GM21515 (cell line): ENCODE results near the gene CNOT1.
A peak's percentile ranks its signal among the peaks of the same experiment; 100 is the strongest.
"Not testable (repeated sequence)": the region's sequence is repeated elsewhere in the genome, so short reads cannot be mapped to it uniquely, and the experiment has no call there.

Experiments used
- ATAC-seq: cut with Tn5 transposase; IDR thresholded peaks from one replicate; pipeline ENCODE4 v1.9.1; 2021; ENCODE audit not compliant: unreplicated experiment

The CNOT1 gene

GRCh38 chr16:58638148-58639036 is 8.8 kb upstream of the CNOT1 start:
- ATAC-seq = no peak

GRCh38 chr16:58637021-58637420 is 7.4 kb upstream of the CNOT1 start:
- ATAC-seq = not testable (repeated sequence)

- no peak for ATAC-seq
Measured at GRCh38 chr16:58636466-58636865, 6.8 kb upstream of the CNOT1 start.

GRCh38 chr16:58635502-58635901 is 5.9 kb upstream of the CNOT1 start:
- ATAC-seq = no peak

GRCh38 chr16:58634265-58634802 is 4.7 kb upstream of the CNOT1 start:
- no peak for ATAC-seq

- peak; percentile 9 for ATAC-seq
Measured at GRCh38 chr16:58628845-58629732, 537 bp downstream of the CNOT1 start.

GRCh38 chr16:58624209-58624608 is 5.4 kb downstream of the CNOT1 start:
- ATAC-seq = no peak

- ATAC-seq = no peak
Measured at GRCh38 chr16:58620396-58620795, 9.2 kb downstream of the CNOT1 start.

GRCh38 chr16:58615280-58615679 is 14.3 kb downstream of the CNOT1 start:
- no peak for ATAC-seq

GRCh38 chr16:58614860-58615259 is 14.8 kb downstream of the CNOT1 start:
- ATAC-seq = no peak

- no peak for ATAC-seq
Measured at GRCh38 chr16:58614212-58614611, 15.4 kb downstream of the CNOT1 start.

- ATAC-seq = not testable (repeated sequence)
Measured at GRCh38 chr16:58612965-58613364, 16.7 kb downstream of the CNOT1 start.

GRCh38 chr16:58608601-58609136 is 21.0 kb downstream of the CNOT1 start:
- ATAC-seq = no peak

GRCh38 chr16:58605562-58605961 is 24.1 kb downstream of the CNOT1 start:
- ATAC-seq = no peak

GRCh38 chr16:58591083-58591482 is 38.5 kb downstream of the CNOT1 start:
- ATAC-seq = no peak

GRCh38 chr16:58589326-58589905 is 40.2 kb downstream of the CNOT1 start:
- no peak for ATAC-seq

- no peak for ATAC-seq
Measured at GRCh38 chr16:58588406-58588805, 41.2 kb downstream of the CNOT1 start.

- ATAC-seq = no peak
Measured at GRCh38 chr16:58586340-58587030, 43.1 kb downstream of the CNOT1 start.

- no peak for ATAC-seq
Measured at GRCh38 chr16:58584831-58585505, 44.7 kb downstream of the CNOT1 start.
